HG03175 (cell line): ENCODE results near the gene URB1.
"Not testable (repeated sequence)": the region's sequence is repeated elsewhere in the genome, so short reads cannot be mapped to it uniquely, and the experiment has no call there.

Source experiments
- ATAC-seq: cut with Tn5 transposase; IDR thresholded peaks from one replicate; pipeline ENCODE4 v1.9.1; 2021; ENCODE audit warnings: mild to moderate bottlenecking, moderate library complexity; ENCODE audit not compliant: unreplicated experiment

Gene URB1

DNA sequence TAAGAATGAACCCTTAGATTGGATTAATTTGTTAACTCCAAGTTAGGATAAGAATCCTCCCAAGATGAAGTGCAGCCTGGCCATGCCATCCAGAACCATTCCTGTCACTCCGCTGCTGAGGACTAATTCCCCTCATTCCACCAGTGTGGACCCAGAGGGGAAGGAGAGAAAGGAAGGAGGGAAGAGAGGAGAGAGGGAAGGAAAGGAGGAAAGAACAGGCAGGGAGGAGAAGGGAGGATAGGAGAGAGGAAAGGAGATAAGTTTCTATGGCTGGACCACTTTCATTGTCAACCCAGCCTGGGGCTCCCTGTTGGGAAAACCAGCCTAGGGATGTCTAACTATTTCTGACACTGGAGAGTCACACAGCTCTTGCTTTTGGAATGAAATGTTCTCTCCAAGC, 89.4 kb downstream of the URB1 start:
- no peak for ATAC-seq

DNA sequence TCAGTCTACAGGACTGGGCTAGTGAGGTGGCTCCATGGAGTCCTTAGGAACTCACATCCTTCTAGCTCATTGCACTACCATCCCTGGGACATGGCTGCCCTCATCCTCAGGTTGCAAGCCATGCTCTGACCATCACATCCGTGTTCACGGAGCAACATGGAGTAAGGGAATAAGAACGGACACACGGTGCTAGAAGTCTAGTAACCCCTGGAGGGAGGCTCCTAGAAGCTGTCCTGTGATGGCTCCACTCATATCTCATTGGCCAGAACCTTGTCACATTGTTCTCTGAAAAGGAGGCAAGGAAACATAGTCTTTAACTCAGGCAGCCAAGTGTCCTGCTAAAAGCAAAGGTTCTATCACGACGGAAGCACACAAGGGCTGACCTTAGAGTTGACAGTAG, 90.3 kb downstream of the URB1 start:
- ATAC-seq: no peak

DNA sequence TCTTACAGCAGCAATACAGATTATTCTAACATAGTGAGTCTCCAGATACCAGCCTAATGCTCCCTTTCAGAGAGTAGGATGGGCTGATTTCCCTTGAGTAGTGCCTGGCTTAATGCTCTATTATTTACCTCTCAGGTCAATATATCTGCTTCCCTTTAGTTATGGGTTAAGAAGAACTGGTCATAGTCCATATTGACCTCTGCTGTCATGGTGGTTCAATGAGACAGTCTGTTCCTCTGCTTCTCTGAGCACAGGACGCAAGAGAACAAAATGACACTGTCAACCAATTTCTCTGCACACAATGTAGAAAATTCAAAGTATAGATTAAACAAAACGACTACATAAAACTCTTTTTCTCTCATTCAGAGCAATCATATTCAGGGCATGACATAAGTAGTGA, 91.2 kb downstream of the URB1 start:
- ATAC-seq: no peak

DNA sequence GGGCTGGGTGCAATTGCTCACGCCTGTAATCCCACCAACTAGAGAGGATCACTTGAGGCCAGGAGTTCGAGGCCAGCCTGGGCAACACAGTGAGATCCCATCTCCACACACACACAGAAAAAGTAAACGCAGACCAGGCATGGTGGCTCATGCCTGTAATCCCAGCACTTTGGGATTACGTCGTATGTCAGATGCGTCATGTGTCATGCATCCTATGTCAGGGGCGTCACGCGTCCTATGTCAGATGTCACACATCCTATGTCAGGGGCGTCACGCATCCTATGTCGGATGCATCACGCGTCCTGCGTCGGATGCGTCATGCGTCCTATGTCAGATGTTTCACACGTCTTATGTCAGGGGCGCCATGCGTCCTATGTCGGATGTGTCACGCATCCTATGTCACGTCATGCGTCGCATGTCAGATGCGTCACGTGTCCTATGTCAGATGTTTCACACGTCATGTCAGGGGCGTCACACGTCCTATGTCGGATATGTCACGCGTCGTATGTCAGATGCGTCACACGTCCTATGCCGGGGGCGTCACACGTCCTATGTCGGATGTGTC, 92.6 kb downstream of the URB1 start:
- no peak for ATAC-seq

DNA sequence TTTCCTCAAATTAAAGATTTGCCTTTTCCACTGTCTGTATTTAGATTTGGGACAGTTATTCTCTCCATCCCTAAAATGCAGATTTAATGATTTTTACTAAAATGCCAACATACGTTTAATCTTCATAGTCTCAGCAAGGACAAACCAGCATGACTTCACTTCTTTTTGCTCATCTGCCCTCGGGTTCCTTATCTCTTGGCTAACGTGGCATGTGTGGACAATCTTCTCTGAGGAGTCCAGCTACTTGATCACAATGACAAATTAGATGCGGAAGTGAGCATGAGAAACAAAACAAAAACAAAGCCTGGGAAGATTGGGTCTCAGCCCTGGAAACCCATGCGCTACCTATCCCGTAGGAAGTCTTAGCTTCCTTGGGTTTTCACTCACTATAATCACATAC, 93.1 kb downstream of the URB1 start:
- no peak for ATAC-seq

DNA sequence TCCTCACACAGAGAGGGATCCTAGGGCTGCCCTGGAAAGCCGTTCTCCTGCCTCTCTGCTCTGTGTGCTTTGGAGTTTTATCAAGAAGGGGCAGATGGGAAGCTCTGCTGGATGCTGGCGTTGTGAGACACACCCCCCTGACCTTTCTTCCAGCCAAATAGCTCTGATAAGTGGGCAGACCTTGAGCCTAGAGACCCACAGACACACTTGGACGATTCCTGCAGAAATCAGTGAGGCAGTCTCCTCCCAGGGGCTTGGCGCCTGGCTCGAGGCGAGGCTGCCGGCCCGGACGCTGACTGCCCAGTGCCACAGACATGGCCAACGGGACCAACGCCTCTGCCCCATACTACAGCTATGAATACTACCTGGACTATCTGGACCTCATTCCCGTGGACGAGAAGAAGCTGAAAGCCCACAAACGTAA, 94.1 kb downstream of the URB1 start, which contains the start of gene MRAP:
MRAP (plus strand) TSS at position 198 of the 424 bp plus-strand sequence; CDS start at position 315, 117 bp downstream.
- no peak for ATAC-seq

DNA sequence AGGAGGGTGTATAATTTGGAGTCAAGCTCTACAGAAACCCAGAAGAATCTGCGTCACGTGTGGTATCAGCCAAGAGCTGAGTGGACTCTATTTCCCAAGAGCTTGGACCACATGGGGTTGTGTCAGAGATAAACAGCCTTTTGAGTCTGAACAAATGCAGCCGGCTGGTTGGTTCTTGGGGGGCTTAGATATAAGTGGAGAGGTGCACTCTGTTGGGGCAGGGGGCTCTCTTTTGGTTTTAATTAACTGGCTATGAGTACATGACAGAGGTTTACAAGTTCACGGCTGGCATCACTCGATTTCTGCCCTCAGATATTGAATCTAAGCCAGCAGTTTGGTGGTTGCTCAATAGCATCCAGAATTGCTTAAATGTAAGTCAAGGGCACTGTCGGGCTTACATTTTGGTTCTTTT, 94.7 kb downstream of the URB1 start:
- no peak for ATAC-seq

DNA sequence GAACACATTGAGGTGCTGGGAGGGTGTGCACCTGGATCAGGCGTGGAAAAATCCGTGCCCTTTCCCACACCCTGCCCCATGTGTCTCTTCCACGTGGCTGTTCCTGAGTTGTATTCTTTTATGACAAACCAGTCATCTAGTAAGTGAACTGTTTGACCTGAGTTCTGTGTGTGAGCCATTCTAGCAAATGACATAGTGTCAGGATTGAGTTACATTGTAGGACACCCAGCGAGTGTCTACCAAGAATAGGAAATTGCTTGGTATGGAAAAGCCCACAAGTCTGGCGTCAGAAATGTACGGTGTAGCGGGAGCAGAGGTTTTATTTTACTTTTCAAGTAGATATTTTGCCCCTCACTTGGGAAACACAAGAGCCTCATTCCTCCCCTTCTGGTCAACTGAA, 95.4 kb downstream of the URB1 start:
- no peak for ATAC-seq

DNA sequence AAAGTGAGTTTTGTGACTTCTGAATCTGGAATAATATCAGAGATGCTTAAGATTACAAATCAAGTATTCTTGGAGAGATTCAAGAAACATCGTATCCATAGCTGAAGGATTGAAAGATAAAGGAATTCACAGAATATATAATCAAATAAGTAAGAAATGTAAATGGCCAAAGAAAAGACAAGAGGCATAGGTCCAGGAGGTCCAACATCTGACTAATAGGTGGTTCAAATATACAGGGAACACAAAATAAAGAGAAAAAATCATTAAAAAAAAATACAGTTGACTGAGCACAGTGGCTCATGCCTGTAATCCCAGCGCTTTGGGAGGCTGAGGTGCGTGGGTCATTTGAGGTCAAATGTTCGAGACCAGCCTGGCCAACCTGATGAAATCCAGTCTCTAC, 107.3 kb downstream of the URB1 start:
- ATAC-seq: no peak

DNA sequence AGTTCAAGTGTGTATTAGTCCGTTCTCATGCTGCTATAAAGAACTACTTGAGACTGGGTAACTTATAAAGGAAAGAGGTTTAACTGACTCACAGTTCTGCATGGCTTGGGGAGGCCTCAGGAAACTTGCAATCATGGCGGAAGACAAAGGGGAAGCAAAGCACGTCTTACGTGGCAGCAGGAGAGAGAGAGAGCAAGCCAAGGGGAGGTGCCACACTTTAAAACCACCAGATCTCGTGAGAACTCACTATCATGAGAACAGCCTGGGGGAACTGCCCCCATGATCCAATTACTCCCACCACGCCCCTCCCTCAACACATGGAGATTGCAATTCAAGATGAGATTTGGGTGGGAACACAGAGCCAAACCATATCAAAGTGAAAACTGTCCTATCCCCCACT, 109.8 kb downstream of the URB1 start:
- ATAC-seq: no peak

DNA sequence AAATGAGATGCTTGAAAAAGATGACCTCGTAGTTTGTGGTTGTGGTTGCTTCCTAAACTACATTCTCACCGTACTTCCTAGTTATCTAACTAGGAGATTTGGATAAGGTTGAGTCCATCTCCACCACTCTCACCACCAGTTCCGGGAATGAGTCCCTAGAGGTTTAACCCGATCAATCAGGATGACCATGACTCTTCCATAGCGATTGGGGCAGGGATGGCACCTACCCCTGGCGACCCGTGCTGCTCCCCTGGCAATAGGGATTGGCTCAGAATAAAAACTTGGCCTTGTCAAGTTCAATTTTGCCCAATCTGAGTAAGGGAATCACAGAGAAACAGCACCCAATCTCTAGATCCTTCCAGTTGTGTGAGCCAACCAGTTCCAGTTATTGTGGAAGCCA, 111.3 kb downstream of the URB1 start:
- ATAC-seq: no peak

DNA sequence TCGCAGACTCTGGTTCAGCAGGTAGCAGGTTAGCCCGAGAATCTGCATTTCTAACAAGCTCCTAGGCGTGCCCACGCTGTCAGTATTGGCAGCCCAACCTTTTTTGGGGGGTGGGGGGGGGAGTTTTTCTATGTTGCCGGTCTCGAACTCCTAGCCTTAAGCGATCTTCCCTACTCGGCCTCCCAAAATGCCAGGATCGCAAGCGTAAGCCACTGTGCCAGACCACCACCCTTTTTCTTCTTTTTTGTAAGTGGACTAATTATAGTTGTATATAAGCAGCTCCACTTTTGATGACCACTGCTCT, 113.5 kb downstream of the URB1 start:
- ATAC-seq: no peak

DNA sequence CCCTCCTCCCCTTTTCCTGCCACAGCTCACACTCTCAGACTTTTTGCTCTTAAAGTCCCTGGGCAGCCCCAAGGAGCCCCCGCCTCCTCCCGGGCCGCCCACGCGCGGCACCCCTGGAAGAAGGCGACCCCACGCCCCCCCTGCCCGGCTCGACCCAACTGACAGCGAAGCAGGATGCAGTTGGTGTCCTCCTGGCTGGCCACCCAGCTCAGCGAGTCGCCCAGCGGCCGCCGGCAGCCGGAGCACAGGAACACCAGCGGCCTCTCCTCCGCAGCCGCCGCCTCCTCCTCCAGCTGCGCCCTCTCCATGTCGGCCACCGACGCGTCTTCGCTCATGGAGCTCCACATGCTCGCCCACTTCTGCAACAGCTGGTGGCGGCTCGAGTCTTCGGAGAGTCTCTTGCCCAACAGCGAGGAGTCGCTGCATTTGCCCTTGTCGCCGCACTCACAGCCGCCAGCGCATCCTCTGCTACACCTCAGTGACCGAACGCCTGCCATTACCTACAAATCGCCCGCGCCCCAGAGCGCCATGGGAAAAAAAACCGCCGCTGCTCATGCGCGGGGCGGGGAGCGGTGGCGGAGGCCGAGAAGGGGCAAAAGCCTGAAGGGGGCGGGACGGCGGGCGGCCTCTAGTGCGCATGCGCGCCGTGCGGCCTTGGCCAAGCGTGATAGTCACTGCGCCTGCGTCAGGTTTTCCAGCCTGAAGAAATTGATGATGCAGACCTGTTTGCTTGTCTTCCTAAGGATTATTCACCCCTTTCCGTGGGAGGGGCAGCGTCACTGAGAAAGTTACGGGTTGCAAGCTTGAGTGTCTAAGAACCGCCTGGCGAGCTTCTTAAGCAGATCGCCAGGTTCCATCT, 114.1 kb downstream of the URB1 start, which contains the start of gene MIS18A:
MIS18A (minus strand) TSS at position 532 of the 859 bp plus-strand sequence; CDS start at position 497, 35 bp downstream.
- peak; percentile 98 for ATAC-seq

DNA sequence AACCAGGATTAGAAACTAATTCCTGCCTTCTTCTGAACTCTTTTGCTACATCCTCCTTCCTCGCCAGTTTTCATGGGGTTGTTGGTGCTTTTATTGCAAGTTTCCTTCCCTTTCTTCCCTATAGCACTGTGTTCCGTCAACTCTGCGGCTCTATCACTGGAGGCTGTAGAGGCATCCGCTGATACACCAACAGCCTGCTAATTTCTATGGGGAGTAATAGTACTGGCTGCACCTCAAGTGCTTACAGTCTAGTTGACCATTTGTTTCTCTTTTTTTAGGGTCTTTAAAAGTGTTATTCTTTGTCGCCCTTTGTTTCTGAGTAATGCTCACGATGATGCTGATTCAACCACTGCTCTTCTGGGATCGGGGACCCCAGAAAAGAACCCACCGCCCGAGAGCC, 114.7 kb downstream of the URB1 start:
- ATAC-seq: no peak

DNA sequence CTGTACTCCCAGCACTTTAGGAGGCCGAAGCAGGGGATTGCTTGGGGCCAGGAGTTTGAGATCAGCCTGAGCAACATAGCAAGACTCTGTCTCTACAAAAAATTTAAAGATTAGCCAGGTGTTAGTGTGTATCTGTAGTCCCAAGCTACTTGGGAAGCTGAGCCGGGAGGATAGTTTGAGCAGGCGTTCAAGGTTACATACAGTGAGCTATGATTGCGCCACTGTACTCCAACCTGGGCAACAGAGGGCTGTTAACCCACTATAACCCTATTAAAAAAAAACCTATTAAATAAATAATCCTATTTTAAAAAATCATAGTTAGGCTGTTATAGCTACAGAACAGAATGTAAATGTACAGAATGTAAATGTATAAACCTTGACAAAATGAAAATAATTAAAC, 116.1 kb downstream of the URB1 start:
- no peak for ATAC-seq

DNA sequence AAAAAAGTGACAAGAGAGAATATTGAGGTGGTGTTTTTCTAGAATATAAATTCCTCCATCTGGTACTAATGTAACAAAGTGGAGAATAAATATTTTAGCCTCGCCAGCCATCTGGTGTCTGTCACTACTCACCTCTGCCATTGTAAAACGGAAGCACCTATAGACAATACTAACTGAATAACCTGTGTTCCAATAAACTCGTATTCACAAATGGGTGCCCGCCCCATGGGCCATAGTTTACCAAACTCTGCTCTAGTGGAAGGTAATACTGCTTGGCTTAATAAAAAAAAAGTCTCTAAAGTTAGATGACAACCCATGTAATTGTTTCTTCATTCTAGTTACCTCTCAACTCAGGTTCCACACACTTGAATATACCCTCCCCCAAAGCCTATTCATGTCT, 122.1 kb downstream of the URB1 start:
- ATAC-seq: no peak

DNA sequence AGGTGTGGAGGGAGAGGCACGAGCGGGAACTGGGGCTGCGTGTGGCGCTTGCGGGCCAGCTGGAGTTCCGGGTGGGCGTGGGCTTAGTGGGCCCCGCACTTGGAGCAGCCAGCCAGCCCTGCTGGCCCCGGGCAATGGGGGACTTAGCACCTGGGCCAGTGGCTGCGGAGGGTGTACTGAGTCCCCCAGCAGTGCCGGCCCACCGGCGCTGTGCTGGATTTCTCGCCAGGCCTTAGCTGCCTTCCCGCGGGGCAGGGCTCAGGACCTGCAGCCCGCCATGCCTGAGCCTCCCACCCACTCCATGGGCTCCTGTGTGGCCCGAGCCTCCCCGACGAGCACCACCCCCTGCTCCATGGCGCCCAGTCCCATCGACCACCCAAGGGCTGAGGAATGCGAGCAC, 127.5 kb downstream of the URB1 start:
- ATAC-seq: not testable (repeated sequence)

DNA sequence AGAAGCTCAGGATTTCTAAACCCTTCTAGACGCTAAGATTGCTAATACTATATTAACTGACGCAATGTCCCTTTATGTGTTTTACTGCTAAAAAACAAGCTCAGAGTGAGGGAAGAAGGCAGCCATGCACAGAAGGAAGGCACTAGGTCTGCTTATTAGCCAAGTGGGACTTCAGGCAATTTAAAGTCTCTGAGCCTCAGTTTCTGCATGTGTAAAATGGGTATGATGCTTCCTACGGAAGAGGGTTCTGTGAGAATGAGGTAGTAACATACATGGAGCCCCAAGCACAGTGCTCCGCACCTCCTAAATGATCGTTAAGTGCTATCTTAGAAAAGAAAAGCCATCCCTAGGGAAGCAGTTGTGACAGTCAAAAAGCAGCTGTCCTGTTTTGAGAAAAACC, 130.9 kb downstream of the URB1 start:
- ATAC-seq: no peak
